Cerebellar cortex (tissue), 1 donor: ENCODE results near the gene STAP2.
"Not testable (repeated sequence)": the region's sequence is repeated elsewhere in the genome, so short reads cannot be mapped to it uniquely, and the experiment has no call there.

Experiments
- DNase-seq: peaks from one replicate; pipeline ENCODE4 v3.0.0-alpha.2; 2015; ENCODE audit warnings: low spot score

Gene STAP2

DNA sequence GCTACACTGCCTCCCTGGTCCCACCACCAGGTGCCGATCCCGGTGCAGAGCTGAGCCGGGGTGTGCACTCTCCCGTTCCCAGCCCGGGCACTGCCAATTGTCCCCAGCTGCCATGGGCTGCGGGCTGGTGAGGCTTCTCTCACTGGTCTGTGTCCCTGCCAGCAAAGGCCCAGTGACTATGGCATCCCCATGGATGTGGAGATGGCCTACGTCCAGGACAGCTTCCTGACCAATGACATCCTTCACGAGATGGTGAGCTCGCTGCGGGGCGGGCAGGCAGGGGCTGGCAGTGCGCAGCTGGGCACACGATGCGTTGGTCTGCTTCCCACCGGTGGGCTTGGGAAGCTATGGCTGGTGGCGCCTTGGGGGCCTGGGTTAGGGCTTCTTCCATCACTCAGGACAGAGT is 19.3 kb upstream of the STAP2 start:
- no peak for DNase-seq

DNA sequence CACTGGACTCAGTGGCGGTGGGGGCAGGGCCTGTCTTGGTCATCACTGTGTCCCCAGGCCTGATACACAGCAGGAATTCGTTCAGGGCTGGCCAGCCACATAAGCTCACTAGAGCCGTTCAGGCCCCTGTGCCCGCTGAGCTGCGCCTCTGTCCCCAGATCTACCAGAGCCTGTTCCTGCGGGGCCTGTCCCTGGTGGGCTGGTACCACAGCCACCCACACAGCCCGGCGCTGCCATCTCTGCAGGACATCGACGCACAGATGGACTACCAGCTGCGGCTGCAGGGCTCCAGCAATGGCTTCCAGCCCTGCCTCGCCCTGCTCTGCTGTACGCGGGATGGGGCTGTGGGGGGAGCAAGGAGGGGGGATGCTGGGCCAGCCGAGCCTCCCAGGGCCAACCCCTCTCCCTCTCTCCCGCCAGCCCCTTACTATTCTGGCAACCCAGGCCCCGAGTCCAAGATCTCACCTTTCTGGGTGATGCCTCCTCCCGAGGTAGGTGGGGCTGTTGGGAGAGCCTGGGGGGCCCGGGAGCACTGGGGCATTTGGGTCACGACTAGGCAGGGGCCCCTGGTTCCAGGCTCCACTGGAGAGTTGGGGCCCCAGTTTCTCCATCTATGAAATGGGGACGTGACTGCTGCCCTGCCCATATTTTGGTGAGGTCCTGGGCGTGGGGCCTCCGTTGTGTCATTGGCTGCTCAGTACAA is 18.6 kb upstream of the STAP2 start:
- DNase-seq, result no peak

DNA sequence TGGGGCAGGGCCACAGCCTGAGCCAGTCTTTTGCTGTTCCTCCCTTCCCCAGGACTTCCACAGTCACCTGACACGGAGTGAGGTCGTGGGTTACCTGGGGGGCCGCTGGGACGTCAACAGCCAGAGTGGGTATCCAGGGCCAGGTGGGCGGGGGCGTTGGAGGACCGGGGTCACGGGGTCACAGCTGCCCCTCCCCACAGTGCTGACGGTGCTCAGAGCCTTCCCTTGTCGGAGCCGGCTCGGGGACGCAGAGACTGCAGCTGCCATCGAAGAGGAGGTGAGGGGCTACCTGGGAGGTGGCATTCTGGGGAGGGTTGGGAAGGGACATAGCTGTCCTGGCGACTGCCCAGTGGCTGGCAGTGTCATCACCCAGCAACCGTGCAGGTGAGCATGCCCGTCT is 16.3 kb upstream of the STAP2 start:
- DNase-seq, result no peak

DNA sequence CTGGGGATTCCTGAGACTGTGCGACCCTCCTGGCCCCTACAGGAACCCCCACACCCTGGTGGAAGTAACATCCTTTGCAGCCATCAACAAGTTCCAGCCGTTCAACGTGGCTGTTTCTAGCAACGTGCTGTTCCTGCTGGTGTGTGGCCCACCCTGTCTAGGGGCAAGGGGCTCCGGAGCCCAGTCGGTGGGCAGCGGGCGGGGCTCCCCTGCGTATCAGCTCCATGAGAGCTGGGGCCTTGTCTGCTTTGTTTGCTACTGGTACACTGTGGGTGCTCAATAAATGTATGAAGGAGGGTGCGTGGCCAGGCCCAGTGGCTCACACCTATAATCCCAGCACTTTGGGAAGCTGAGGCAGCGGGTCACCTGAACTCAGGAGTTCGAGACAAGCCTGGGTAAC is 15.7 kb upstream of the STAP2 start:
- no peak for DNase-seq

DNA sequence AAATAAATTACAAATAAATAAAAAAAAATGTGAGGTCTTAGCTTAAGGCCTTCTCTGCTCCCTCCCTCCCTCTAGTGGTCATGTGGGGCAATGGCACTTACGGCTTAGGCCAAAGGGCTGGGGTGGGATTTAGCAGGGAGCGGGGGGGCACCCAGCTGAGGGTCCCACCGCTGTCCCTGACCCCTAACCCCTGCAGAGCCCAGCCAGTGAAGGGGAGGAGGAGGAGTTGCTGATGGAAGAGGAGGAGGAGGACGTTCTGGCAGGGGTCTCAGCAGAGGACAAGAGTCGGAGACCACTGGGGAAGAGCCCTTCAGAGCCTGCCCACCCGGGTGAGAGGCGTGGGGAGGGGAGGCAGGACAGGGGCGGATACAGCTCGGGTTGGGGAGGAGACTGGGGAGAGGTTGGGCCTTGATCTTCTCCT is 14.1 kb upstream of the STAP2 start:
- no peak for DNase-seq

DNA sequence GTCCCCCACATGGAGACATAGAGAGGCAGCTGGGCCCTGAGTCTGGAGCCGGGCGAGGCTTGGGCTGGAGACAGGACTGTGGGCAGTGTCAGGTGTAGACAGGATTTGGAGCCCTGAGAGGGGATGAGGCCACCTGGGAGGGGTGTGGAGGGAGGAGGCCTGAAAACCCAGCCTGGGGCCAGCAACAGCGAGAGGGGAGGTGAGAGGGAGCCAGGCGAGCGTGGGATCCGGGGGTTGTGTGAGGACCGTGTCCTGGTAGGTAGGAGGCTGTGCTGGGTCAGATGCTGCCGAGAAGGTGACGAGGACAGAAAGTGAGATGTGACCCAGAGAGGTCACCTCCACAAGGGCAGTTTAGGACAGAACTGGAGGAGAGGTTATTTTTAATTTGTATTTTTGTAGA is 12.1 kb upstream of the STAP2 start:
- no peak for DNase-seq

DNA sequence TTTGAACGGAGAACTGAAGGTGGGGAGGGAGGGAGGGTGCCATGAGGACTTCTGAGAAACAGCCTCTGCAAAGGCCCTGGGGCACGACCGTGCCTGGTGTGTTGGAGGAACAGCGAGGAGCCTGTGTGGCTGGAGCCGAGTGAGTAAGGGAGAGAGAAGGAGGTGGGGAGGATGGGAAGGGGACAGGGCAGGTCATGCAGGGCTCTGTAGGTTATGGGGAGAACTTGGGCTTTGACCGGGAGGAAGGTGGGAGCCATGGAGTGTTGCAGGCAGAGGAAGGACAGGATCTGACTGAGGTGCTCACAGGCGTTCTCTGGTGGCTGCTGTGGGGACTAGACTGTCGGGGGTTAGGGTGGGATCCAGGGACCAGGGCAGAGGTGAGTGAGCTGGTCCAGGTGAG is 11.5 kb upstream of the STAP2 start:
- no peak for DNase-seq

DNA sequence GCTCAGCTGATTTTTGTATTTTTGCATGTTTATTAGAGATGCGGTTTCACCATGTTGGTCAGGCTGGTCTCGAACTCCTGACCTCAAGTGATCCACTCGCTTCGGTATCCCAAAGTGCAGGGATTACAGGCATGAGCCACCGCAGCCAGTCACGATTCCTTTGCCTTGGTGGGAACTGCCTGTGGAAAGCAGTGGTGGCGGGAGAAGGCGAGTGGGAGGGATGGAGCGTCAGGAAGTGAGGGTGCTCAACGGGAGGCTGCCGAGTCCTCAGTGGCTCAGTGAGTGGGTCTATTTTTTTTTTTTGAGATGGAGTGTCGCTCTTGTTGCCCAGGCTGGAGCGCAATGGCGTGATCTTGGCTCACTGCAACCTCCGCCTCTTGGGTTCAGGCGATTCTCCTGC is 10.6 kb upstream of the STAP2 start:
- not testable (repeated sequence) for DNase-seq

DNA sequence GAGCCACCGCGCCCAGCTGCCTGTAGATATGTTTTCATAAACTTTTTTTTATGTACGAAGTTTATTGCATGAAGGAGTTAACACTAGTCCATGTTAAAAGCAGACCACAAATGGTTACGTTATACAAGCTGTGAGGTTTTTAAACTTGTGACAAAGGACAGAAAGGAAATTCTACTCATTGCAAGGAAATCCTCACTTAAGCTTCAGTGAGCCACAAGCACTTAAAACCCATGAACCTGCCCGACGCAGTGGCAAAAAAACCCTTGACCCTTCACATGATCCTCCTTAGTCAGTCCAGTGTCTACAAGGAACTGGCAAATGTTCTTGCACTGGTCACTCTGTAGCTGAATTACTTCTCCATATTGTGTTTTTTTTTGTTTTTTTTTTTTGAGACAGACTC is 8.9 kb upstream of the STAP2 start:
- no peak for DNase-seq

DNA sequence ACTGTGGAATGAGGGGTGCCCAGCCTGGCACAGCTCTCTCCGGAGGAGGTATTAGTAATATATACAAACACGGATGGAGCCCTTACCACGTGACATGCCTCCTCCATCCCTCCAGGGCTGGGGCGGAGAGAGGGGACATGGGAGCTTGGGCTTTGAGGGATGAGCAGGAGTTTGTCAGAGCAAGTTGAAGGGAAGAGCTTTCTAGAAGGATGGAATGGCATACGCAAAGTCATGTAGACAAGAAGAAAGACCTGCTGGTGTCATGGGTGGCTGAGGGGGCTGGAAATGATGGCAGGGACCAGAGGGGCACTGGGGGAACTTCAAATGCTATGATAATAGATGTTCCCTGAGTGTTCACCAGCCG is 7.4 kb upstream of the STAP2 start:
- no peak for DNase-seq

DNA sequence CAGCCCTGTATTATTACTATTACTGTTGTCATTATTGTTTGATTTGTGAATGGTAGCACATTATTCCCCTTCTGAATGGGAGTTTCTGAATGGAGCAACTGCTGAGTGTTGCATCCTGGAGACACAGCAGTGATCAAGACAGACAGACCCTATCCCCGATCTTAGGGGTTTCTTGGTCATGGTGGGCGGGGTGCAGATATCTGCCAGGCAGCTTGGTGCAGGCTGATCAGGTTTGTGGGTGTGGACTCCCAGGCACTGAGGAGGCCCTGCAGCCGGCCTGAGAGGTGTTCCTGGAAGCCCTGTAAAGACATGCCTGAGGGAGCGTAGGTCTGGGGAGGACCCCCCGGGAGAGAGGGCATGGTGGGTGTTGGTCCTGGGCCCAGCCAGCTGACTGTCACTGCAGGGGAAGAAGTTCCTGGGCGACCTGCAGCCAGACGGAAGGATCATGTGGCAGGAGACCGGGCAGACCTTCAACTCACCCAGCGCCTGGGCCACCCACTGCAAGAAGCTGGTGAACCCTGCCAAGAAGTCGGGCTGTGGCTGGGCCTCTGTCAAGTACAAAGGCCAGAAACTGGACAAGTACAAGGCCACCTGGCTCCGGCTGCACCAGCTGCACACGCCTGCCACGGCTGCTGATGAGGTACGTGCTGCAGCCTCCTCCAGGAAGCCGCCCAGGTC is 6.9 kb upstream of the STAP2 start:
- no peak for DNase-seq

DNA sequence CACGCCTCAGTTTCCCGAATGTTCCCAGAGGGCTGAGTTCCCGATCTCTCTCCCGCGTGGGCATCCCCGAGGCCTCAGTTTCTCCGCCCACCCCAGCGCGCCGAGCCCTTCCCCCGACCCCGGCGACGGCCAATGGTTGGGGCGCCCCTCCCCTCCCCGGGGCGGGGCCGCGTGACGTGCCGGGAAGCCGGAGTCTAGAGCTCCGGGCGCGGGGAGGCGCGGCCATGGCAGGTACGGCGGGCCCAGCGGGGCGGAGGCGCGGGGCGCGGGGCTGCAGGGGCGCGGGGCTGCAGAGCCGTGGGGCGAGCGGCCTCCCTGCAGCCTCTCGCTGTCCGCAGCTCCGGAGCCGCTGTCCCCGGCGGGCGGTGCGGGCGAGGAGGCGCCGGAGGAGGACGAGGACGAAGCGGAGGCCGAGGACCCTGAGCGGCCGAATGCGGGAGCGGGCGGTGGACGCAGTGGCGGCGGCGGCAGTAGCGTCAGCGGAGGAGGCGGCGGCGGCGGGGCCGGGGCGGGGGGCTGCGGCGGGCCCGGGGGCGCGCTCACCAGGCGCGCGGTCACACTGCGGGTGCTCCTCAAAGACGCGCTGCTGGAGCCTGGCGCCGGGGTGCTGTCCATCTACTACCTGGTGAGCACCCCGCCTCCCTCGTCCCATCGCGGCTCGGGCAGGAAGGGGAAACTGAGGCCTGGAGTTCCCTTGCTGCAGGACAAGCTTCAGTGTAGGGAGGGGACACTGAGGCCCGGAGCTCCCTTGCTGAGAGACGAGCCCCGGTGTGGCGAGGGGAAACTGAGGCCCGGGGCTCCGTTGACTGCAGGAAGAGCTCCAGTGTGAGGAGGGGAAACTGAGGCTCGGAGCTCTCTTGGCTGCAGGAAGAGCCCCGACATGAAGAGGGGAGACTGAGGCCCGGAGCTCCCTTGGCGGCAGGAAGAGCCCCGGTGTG is 5.0 kb upstream of the STAP2 start, which contains the start of gene MPND:
TSS of gene MPND (plus strand) at position 193 of the 938 bp plus-strand sequence. CDS start at position 225, 32 bp downstream.
- DNase-seq, result peak; percentile 88

DNA sequence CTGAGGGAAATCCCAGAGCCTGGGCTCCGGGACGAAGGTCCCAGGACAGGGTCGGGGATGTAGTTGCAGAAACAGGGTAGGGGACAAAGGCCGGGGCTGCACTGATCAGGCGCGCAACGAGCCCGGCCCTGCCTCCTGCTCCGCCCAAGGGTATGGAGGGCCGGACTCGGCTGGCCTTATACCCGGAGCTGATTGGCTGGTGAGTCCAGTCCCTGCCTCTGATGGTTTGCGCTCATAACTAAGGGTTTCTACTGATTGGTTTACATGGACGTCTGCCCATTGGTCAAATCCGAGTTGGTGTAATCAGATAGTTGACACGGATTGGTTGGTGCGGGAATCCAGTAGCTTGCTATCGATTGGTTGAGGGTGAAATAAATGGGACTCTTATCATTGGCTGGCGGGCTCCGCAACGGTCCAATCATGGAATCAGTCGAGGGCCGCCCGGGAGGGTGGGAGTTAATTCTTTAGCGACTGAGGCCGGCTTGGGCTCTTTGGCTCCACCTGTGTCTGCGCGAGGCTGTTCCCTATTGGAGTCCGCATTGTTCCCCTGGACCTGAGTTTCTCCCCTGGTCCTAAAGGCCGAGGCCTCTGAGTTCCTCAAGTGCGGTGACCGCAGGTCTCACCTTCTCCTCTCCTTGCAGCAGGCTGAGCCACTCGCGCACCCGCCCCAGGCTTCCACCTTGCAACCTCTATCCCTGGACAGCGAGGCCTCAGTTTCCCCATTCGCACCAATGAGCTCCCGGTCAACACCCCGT is 4.2 kb upstream of the STAP2 start:
- peak; percentile 100 for DNase-seq

DNA sequence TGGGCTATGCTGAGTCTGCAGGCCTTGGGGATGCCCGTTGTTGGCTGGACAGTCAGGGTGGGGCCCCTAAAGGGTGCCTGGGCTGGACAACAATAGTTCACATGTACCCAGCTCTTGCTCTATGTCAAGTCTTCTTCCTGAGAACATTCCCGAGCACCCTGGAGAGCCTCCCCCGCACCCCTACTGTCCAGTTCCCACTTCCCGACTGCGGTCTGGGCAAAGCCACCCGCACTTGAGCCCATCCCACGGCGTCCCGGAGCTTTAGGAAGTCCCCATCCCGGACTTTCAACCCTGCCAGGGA is 3.6 kb upstream of the STAP2 start:
- DNase-seq, result no peak

DNA sequence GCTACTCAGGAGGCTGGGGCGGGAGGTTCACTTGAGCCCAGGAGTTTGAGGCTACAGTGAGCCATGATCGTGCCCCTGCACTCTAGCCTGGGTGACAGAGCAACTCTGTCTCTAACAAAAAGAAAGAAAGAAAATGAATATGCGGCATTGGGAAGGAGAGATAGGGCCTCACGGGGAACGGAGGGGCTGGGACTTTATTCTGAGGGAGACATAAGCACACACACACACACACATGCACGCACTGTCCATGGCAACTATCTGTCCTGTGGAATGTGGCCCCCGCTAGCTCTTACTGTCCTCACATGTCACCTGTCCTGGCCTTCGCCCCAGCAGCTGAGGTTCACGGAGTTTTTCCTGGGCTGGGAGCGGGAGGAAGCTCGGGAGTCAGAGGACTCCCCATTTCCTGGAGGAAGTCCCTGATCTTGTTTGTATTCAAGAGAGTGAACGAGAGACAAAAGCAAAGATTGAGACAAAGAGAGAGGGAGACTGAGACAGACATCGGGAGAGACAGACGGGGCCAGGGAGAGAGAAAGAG is 654 bp downstream of the STAP2 start:
- no peak for DNase-seq

DNA sequence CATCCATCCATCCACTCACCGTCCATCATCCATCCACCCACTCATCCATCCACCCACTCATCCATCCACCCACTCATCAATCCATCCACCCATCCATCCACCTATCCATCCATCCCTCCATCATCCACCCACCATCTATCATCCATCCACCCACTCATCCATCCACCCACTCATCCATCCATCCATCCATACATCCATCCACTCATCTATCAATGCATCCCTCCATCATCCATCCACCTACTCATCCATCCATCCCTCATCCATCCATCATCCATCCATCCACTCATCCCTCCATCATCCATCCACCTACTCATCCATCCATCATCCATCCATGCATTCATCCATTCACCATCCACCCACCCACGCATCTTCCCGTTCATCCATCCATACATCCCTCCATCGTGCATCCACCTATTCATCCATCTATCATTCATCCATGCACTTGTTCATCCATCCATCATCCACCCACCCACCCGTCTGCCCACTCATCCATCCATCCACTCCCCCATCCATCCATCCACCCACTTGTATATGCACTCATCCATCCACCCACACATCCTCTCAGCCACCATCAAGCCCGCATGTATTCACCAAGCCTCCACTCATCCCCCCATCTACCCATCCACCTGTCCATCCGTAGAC is 3.6 kb downstream of the STAP2 start:
- DNase-seq, result no peak

DNA sequence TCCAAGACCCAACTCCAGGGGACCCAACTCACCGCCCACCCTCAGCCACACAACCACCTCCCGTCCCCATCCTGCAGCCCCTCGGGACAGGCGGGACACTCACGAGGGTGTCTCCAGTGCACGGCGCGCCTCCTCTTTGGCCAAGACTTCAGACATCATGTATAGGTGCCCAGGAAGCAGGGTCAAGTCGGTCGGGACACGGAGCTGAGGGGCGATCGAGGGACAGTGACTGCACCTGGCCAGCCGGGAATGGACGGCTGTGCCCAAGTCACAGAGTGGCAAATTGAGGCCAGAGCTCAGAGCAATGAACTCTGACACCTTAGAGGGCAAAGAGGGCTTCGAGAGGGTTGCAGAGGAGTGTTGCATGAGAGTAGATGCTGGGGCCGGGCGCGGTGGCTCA is 8.8 kb downstream of the STAP2 start:
- DNase-seq, result no peak

DNA sequence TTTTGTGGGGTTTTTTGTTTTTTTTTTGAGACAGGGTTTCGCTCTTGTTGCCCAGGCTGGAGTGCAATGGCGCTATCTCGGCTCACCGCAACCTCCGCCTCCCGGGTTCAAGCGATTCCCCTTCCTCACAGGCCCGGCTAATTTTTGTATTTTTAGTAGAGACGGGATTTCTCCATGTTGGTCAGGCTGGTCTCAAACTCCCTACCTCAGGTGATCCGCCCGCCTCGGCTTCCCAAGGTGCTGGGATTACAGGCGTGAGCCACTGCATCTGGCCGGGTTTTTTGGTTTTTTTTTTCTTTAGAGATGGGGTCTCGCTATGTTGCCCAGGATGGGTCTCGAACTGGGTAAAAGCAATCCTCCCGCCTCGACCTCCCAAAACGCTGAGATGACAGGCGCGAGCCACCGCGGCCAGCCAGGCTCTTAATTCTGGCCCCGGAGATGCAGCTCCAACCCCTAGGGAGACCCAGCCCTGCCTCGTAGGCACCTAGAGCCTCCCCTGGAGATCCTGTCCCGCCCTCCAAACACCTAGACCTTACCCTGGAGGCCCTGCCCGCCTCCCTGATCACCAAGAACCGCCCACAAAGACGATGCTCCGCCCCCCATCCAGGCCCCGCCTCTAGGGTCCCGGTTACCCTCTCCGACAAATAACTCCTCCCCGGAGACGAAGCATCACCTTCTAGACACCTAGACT is 9.5 kb downstream of the STAP2 start:
- DNase-seq, result peak; percentile 28

DNA sequence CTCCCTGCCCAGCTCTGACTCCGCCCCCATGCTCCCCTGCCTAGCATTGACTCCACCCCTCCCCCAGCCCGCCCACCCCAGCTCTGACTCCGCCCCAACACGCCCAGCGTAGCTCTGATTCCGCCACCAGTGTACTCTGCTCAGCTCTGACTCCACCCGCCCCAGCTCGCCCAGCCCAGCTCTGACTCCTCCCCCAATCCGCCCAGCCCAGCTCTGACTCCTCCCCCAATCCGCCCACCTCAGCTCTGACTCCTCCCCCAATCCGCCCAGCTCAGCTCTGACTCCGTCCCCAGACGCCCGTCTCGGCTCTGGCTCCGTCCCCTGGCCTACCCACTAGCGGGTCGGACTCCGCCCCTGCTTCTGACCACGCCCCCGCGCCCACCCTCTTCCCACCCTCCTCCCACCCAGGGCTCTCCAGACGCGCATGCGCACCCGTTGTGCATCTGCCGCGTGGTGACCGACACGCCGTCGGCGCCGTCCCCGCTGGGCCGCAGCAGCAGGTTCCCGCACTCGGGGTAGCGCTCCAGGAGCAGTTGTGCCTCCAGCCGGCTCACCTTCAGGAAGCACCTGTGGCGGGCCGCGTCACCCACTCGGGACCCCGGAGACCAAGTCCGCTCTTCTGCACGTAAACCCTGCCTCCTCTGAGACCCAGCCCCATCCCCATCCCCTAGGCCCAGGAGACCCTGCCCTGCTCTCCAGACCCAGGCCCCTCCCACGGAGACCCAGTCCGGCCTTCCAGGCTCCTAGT is 10.2 kb downstream of the STAP2 start:
- peak; percentile 98 for DNase-seq

DNA sequence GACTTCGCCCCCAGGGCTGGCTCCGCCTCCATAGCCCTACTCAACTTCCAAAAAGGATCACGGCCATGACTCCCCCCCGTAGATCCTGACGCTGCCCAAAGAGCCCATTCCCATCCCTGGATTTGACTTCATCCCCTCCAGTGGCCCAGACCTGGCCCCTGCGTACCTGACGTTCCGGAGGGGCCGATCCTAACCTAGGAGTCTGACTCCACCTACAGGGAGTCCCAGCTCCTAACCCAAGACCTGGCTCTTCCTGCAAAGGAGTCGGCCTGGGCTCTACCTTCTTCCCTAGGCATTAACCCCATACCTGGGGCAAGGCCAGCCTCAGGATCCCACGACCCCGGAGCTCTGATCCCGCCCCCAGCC is 10.8 kb downstream of the STAP2 start:
- DNase-seq, result no peak
